NCI-H82 treated with DMSO at 0.1 percent for 48 hours (cell line): Measurements from ENCODE around the gene CELF1.
"Not testable (repeated sequence)": the region's sequence is repeated elsewhere in the genome, so short reads cannot be mapped to it uniquely, and the experiment has no call there.

Source experiments
- DNase-seq: peaks from one replicate; lab custom pipeline; 2025; ENCODE audit not compliant: unreplicated experiment; lab: John Stamatoyannopoulos, UW

Gene CELF1

DNA sequence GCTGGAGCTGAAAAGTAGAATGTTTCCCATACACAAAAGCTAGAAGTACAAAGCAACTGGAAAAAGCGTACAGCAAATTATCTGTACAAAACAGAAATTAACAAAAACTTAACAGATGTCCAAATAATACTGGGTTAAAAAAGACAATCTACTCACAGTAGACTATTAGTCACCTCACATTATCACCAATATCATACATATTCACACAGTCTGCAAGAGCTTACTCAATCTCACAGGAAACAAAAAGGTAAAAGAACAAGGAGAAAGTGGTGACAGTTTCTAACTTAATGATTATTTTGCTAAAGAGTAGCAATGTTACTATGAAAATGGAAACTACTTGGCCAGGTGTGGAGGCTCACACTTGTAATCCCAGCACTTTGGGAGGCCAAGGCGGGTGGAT, 11.9 kb downstream of the CELF1 start:
- no peak for DNase-seq

DNA sequence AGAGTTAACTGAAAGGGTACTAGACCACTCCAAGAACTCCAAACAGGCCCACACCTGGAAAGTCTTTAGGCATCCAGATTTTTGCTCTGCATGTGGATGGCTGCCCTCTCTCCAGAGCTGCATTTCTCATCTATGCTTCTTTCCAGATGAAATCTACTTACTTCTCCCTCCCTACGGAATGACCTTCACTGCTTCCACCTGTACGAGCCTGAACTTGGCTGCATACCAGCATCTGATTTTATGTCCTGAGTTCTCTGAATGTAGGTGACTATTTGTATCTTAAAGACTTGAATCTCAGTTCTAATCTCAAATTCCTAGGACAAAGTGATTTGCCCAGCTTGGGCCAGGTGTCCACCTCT, 13.3 kb downstream of the CELF1 start:
- DNase-seq: no peak

DNA sequence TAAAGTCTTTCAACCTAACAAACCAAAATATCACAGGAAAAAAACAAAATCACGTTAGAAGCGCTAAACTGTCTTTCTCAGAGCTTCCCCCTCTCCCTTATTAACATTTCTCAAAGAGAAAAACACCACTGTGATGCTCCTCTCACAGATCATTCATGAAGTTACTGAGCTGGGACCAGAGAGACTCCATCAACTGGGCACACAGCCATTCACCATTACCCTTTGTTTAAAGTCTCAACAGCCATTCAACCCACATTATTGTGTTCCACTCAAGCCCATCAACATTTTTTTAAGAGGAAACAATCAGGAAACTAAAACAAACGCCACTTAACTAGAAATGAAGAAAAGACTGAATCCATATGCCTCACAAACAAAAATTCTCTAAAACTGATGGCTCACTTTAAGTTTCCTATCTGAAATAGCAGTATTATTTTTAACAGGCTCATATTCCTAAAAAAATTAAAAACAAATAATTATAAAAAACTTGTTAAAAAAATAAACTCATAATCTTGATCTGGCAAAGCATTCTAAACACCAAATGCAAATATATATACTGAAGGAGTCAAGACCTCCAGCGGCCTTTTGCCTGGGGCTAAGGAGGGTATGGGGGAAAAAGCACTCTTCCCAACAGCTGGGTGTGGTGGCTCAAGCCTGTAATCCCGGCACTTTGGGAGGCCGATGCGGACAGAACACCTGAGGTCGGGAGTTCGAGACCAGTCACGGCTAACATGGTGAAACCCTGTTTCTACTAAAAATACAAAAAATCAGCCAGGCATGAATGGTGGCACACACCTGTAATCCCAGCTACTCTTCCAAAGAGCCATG, 14.0 kb downstream of the CELF1 start:
- DNase-seq: no peak

DNA sequence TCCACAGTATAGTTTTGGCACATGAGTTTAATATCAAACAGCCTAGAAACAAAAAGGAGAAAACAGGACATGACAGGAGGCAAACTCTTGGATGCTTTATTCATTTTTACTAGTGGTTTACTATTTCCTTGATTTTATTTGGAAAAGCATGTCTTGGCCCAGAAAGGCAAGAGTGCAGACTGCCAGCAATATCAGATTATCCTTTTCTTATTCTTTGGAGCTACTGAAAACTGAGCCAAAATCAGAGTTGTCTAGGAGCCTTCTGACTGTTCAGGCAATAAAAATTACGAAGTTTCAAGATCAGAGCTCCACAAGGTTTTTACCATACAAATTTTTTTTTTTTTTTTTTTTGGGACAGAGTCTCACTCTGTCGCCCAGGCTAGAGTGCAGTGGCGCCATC, 16.0 kb downstream of the CELF1 start:
- no peak for DNase-seq

DNA sequence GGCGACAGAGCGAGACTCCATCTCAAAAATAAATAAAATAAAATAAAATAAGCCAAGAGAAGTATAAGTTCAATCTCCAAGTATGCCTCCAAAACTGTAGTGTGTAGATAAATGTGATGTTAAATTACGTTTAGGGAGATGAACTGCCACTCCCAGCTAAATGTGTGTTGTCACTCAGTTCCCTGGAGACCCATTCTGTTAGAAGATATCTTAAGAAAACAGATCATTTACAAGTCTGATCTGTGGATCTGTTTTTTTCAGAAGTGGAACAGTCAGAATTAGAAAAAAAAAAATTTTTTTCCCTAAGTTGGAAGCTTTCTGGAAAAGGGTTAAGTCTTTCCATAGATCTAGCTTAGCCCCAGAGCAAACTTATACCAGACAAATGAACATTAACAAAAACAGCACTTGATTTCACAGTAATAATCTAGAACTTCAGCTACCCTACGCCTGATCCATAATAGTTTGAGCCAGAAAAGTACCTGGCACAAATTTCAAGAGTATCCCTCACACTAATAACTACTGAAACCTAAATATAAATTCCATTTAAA, 18.2 kb downstream of the CELF1 start:
- no peak for DNase-seq

DNA sequence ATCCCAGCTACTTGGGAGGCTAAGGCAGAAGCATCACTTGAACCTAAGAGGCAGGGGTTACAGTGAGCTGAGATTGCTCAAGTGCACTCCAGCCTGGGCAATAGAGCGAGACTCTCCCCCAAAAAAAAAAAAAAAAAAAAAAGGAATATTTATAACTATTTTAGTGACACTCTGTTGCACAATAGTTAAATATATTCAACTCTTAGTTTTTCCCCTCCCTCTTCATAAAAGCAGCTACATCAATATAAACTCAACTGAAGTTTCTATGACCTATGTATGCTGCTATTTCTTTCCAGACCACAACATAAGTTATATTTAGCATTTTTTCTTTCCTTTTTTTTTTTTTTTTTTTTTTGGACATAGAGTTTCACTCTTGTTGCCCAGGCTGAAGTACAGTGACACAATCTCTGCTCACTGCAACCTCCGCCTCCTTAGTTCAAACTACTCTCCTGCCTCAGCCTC, 19.2 kb downstream of the CELF1 start:
- DNase-seq: no peak

DNA sequence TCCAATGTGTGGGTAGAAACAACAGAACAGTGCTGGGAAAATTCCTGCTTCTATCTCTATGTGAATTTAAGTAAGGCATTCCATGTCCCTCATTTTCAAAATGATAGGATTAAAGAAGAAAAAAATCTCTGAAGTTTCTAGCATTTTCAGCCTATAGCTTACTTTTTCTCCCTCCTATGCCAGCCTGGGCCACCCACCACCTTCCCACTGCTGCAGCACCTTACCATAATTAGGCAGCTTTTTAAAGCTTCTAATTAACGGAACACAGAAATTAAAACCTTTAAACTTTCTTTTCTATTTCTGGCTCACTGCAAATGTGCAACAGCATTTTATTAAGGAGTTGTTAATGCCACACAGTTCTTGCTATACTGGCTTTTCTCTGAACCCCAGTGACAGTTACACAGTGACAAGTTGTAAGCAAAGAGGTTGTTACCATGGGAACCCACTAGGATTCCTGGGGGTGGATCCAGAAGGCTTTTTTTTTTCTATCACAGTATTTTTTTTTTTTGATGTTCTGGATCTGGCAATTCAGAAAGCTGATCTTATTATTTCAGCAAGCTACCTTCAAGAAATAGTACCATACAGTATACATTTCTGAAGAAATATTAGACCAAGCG, 20.2 kb downstream of the CELF1 start:
- no peak for DNase-seq

DNA sequence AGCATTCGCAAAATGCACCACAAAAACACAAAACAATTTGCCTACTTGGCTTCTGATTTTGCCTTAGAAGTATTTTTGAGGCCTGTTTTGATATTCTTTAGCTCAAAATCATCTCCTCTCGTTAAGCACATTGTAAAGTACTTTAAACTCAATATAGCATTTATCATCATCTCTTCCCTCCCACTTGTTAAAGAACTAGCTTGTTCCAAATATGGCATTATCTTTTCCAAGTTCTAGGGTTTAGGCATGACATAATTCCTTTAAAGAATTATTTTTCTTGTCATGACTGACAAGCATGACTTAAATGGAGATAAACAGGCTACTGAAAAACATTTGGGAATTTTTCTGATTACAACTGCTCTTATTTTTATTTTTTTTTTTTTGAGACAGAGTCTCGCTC, 21.3 kb downstream of the CELF1 start:
- no peak for DNase-seq

DNA sequence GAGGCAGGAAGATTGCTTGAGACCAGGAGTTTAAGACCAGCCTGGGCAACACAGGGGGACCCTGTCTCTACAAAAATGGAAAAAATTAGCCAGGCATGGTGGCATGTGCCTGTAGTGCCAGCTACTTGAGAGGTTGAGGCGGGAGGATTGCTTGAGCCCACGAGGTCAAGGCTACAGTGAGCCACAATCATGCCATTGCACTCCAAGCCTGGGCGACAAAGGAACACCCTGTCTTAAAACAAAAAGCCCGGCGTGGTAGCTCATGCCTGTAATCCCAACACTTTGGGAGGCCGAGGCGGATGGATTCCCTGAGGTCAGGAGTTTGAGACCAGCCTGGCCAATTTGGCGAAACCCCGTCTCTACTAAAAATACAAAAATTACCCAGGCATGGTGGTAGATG, 22.2 kb downstream of the CELF1 start:
- not testable (repeated sequence) for DNase-seq

DNA sequence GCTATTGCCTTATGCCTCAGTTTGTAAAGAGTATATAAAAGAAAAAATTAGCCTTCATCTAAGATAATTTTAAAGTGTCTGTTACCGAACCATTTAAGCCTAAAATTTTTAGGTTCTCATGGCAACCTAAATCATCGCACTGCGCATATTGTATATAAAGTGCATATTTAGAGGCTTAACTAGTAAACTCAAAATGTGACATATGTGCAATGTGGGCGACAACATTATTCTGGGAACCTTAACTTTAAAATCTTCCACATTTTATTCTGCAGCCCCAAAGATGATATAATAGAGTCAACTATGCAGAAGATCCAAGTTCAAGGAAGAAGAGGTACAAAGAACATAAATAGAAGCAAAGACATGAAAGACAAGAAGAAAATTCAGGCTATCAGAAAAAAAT, 23.0 kb downstream of the CELF1 start:
- DNase-seq: no peak

DNA sequence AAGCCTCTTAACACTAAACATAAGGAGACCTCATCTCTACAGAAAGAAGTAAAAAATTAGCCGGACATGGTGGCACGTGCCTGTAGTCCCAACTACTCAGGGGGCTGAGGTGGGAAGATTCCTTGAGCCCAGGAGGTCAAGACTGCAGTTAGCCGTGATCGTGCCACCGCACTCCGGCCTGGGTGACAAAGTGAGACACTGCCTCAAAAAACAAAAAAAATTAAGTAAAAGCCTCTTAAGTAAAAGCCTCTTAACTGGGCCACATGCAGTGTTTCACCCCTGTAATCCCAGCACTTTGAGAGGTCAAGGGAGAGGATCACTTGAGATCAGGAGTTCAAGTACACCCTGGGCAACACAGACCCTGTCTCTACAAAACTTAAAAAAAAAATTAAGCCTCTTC, 25.7 kb downstream of the CELF1 start:
- no peak for DNase-seq

DNA sequence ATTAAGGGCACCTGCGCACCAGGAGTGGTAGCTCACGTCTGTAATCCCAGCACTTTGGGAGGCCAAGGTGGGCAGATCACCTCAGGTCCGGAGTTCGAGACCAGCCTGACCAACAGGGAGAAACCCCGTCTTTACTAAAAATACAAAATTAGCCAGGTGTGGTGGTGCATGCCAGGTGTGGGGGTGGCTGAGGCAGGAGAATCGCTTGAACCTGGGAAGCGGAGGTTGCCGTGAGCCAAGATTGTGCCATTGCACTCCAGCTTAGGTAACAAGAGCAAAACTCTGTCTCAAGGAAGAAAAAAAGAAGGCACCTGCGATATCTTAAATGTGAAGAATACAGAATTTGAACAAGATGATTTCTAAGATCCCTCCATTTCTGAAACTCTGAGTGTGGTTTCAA, 26.9 kb downstream of the CELF1 start:
- DNase-seq: not testable (repeated sequence)

DNA sequence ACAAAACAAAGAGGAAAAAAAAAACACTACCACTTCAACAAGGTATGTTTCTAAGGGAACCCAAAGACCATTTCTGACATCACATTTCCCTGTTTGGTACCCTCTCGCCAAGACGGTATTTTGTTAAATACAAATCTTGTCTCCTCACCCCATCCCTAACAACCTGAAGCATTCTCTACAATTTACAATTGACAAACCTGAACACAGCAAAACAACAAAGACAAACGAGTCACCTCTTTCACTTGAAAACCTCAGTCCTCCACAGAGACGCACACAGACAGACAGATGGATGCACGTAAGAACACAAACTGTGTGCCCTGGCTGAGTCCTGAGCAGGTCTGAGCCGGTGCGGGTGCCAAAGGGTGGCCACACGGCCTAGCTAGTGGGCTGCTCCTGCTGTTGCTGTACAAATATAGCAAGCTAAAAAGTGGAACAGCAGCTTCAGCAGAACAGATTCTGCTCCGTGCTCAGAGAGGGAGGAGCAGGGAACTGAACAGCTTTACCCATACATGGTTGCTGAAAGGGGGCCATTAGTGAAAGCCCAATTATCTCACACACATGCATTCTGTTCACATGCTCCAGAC, 28.5 kb downstream of the CELF1 start:
- DNase-seq: no peak

DNA sequence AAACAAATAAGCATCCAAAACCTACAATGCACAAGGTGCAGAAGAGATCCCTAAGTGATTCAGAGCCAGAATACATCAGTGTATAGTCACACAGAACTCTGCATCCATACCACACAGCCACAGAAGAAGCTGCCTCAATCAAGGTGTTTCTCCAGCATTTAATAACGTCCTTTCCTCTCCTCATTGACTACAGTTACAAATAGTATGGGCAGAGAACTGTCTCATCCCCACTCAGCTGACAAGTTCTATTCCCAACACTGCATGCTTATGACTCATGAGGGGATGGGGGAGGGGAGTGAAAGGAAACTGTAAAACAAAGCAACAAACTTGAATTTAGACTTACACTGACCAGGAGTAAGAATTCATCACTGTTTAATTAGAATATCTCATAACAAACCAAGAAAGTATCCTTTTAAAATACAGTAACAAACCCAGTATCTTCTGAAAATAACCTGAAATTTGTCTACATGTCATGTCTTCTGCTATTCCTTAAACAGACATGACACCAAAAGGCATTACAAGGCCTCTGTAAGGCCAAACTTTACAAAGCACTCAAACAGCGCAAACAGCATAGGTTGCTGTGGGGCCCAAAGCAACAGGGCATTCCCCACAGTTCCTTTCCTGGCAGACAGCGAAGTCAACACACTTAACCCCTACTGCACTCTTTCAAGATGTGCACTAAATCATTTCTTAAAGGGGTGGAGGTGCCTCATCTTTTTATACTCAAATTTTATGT, 29.3 kb downstream of the CELF1 start:
- DNase-seq: no peak

DNA sequence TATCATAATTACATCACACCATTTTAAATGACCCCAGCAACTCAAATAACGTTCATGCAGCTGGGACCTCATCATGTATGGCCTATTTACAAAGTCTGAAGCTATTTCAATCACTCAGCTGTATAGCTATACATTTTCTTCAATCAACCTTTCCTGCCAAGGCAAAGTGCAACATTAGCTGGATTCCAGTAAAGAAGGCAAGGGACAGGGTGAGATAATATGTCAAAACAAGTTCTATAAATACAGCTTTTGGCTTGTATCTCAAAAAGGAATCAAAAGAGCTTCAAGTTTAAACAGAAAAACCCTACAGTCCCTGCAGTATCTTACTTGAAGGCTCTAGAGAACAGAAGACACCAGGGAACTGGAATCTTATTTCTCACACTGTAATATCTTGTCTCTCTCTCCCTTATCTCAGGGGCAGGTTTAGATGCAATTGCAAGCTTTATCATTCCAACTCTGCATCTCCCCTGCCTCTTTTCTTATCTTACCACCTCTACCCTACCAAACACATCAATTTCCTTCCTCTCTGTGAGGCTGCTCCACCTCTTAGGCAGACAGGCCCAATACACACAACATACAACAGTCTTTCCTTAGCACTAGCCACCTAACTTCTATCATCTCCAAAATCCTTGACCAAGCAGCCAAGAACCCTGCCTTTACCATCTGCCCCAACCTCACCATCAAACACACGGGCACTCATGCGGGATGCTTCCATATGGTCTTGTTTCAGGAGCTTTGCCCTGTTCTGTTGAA, 34.5 kb downstream of the CELF1 start:
- no peak for DNase-seq

DNA sequence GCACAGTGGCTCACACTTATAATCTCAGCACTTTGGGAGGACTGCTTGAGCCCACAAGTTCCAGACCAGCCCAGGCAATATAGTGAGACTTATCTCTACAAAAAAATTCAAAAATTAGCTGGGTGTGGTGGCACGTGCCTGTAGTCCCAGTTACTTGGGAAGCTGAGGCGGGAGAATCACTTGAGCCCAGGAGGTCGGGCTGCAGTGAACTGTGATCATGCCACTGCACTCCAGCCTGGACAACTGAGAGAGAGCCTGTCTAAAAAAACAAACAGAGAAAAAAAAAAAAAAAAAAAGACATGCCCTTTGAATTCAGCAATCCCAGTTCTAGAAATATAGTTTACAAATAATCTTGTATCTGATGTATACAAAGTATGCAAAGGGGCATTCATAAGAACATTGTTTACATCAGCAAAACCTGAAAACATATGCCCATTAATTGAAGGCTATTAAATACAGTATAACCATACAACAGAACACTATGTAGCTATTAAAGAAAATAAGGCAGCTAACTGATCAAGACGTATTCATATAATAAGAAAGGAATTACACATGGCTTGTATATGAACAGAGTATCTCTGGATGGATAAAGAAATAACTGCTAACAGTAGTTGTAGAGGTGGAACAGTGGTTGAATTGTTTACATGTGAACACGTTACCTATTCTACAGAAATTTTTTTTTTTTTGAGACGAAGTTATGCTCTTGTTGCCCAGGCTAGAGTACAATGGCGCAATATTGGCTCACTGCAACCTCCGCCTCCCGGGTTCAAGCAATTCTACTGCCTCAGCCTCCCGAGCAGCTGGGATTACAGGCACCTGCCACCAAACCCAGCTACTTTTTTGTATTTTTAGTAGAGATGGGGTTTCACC, 35.7 kb downstream of the CELF1 start:
- no peak for DNase-seq

DNA sequence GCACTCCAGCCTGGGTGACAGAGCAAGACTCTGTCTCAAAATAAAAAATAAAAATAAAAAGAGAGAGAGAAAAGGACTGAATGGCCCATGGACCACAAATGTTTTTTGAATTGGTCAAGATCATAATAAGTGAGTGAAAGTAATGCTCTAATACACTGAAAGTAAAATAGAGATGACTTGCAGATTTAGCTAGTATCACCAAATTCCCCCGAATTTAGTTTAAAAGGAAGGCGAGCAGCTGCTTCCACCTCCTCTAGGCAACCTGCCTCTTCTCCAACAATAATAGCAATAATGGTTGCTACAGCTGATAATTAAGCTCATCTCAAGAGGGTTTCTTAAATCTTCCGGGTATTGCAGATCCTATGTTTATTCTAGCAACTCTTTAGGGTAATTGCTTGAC, 36.8 kb downstream of the CELF1 start:
- no peak for DNase-seq

DNA sequence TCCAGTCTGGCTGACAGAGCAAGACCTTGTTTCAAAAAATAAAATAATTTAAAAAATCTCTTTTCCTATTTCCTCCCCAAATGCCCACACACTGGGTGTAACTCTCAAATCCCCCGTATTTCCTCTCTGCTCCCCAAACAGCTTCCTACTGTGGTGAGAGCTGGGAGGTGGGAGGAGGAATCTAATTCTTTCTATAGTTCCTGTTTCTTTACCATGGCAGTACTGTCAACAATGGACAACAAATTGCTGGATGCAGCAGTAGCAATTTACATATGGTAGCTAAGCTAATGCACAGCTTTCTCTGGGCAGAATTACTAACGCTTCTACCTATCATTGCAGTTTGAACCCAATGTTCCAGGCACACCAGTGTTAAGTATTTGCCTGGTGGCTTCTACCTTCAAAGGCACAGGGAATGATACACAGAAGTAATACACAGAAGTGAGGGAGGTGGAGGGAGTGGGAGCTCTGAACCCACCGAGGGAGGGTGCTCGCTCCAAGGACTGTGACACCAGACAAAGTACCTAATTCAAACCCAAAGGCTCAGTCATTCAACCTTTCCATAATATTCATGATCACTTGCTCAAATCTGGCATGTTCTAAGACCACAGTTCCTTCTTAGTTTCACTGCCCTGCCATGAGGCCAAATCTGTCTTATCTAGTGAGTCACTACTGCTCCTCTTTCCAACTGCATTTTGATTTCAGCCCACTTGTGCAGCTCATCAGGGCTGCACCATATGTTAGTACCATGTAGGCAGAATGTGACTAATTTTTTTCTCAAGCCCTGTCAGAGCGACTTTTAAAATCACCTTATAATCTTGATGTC, 37.9 kb downstream of the CELF1 start:
- no peak for DNase-seq

DNA sequence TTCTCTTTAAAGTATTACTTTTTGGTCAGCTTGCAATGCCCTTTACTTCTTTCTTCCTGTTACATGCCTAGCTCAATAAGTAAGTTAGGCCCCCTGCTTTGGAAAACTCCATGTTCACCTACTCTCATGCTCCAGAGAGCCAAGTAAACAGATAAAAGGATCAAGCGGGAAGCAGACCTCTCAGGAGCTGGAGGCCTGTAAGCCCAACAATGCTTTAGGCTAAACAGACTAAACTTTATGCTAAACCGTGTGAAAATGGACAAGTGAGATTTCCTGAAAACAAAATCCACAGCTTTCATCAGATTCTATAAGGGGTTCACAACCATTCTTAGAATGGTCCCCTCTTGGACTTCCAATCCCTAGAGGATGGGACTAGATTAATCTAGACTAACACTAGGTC, 40.2 kb downstream of the CELF1 start:
- DNase-seq: peak; percentile 1
